Gastrocnemius medialis (tissue), 4 donors: ENCODE measurements around the gene ZNF384.

Source experiments
- CTCF ChIP-seq, 5 experiments: fragments of 450-650 bp in 3 of 5; fragments of 200-600 bp in 2 of 5; sonication (generic) in 2 of 5; IDR thresholded peaks in 4 of 5; conservative IDR thresholded peaks in 1 of 5; 1 replicate in 4 of 5; 2 replicates in 1 of 5; pipeline ENCODE4 v1.5.1; 2016 to 2019; ENCODE audit warnings: antibody characterized with exemption in 5 of 5, mild to moderate bottlenecking in 3 of 5, moderate library complexity in 3 of 5
- POLR2A ChIP-seq, 2 donors: fragments of 450-650 bp; IDR thresholded peaks; one replicate each; pipeline ENCODE4 v1.6.1; 2017; ENCODE audit warnings: antibody characterized with exemption in 2 of 2, mild to moderate bottlenecking in 2 of 2, moderate library complexity in 2 of 2

GRCh38 chr12:6646276-6647082 is 42.7 kb downstream of the ZNF384 start:
- no peak for TF ChIP-seq CTCF (IDR thresholded peaks at IDR 0.05 in 4 of 5, conservative IDR thresholded peaks at IDR 0.05 in 1 of 5)
- no peak for TF ChIP-seq POLR2A (IDR thresholded peaks at IDR 0.05)
